C4-2B (cell line): ENCODE results near the gene CYP19A1.

Experiments
- CTCF ChIP-seq: fragments of 450-650 bp; conservative IDR thresholded peaks from 2 replicates; pipeline ENCODE4 v1.5.1; 2017; ENCODE audit warnings: mild to moderate bottlenecking
- ZFX ChIP-seq: fragments of 450-650 bp; IDR thresholded peaks from 2 replicates; pipeline ENCODE4 v1.6.1; 2017

- no peak for TF ChIP-seq CTCF
- no peak for TF ChIP-seq ZFX
These were observed 110.3 kb downstream of the CYP19A1 start for GRCh38 chr15:51227940-51228732.
